ENCODE measurements around the gene APBA2.
"Not testable (repeated sequence)": the region's sequence is repeated elsewhere in the genome, so short reads cannot be mapped to it uniquely, and the experiment has no call there.

- TF ChIP-seq CTCF, POLR2A, EP300, POLR2AphosphoS5 (IDR thresholded peaks at IDR 0.05): not testable (repeated sequence)
These were observed 281.3 kb downstream of the APBA2 start for GRCh38 chr15:29167122-29167521.

Data from upper lobe of left lung (tissue), 4 donors.